ENCODE measurements around the gene APLNR.

DNA sequence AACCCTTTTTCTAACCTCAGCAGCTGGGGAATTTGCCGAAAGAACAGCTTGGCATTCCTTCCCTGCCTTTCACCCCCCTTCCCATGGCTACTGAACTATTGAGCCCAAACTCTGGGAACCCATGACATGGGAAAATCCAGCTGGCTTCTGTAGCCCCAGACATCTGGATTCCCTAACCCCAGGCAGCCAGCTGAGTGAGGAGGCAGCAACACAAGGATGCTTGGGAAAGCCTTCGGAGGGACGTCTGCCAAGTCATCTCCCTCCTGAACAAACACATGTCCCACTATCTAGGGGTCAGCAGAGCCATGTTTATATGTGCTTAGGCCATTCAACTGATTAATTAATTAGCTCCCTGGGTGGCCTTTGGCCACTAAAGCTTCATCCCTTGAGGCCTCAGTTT is 33.7 kb downstream of the APLNR start:
- TF ChIP-seq, protein P1, sequence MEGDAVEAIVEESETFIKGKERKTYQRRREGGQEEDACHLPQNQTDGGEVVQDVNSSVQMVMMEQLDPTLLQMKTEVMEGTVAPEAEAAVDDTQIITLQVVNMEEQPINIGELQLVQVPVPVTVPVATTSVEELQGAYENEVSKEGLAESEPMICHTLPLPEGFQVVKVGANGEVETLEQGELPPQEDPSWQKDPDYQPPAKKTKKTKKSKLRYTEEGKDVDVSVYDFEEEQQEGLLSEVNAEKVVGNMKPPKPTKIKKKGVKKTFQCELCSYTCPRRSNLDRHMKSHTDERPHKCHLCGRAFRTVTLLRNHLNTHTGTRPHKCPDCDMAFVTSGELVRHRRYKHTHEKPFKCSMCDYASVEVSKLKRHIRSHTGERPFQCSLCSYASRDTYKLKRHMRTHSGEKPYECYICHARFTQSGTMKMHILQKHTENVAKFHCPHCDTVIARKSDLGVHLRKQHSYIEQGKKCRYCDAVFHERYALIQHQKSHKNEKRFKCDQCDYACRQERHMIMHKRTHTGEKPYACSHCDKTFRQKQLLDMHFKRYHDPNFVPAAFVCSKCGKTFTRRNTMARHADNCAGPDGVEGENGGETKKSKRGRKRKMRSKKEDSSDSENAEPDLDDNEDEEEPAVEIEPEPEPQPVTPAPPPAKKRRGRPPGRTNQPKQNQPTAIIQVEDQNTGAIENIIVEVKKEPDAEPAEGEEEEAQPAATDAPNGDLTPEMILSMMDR (IDR thresholded peaks at IDR 0.05; ENCODE audit: poor library complexity): no peak
- TF ChIP-seq EZH2 (IDR thresholded peaks at IDR 0.05; ENCODE audit: borderline replicate concordance) (no peak), EZH2phosphoT487 (IDR thresholded peaks at IDR 0.05; ENCODE audit: low read depth, severe bottlenecking, unreplicated experiment) (no peak)
